ENCODE measurements around the gene PRKG1.

- TF ChIP-seq EZH2phosphoT487 (IDR thresholded peaks at IDR 0.05; ENCODE audit: unreplicated experiment): no peak
- TF ChIP-seq, protein P1, sequence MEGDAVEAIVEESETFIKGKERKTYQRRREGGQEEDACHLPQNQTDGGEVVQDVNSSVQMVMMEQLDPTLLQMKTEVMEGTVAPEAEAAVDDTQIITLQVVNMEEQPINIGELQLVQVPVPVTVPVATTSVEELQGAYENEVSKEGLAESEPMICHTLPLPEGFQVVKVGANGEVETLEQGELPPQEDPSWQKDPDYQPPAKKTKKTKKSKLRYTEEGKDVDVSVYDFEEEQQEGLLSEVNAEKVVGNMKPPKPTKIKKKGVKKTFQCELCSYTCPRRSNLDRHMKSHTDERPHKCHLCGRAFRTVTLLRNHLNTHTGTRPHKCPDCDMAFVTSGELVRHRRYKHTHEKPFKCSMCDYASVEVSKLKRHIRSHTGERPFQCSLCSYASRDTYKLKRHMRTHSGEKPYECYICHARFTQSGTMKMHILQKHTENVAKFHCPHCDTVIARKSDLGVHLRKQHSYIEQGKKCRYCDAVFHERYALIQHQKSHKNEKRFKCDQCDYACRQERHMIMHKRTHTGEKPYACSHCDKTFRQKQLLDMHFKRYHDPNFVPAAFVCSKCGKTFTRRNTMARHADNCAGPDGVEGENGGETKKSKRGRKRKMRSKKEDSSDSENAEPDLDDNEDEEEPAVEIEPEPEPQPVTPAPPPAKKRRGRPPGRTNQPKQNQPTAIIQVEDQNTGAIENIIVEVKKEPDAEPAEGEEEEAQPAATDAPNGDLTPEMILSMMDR (conservative IDR thresholded peaks at IDR 0.05; ENCODE audit: low read depth in 2 of 2): no peak
- TF ChIP-seq EZH2 (IDR thresholded peaks at IDR 0.05; ENCODE audit: low read depth, unreplicated experiment): no peak
Observed at GRCh38 chr10:51659344-51659743, 585.1 kb downstream of the PRKG1 start.

All from GM23338 (cell line).